DMS53 treated with DMSO at 0.1 percent for 48 hours (cell line): Measurements from ENCODE around the gene TMPRSS11A.

ENCODE experiments used
- DNase-seq: peaks from one replicate; lab custom pipeline; 2025; ENCODE audit not compliant: unreplicated experiment; lab: John Stamatoyannopoulos, UW

Gene TMPRSS11A

GRCh38 chr4:67915400-67915966, 47.8 kb downstream of the TMPRSS11A start:
- DNase-seq: no peak

GRCh38 chr4:67912080-67912479, 51.2 kb downstream of the TMPRSS11A start:
- DNase-seq: no peak

- DNase-seq: no peak
These were observed 51.7 kb downstream of the TMPRSS11A start for GRCh38 chr4:67911638-67912037.

GRCh38 chr4:67911141-67911540, 52.2 kb downstream of the TMPRSS11A start:
- no peak for DNase-seq

GRCh38 chr4:67910585-67910905, 52.7 kb downstream of the TMPRSS11A start:
- no peak for DNase-seq

- DNase-seq: no peak
These were observed 53.2 kb downstream of the TMPRSS11A start for GRCh38 chr4:67909905-67910584.

- no peak for DNase-seq
These were observed 55.6 kb downstream of the TMPRSS11A start for GRCh38 chr4:67907650-67908049.

GRCh38 chr4:67899096-67899495, 64.2 kb downstream of the TMPRSS11A start:
- DNase-seq: no peak

- DNase-seq: no peak
These were observed 65.6 kb downstream of the TMPRSS11A start for GRCh38 chr4:67897686-67898085.

GRCh38 chr4:67896421-67897065, 66.8 kb downstream of the TMPRSS11A start:
- no peak for DNase-seq

GRCh38 chr4:67894659-67895058, 68.6 kb downstream of the TMPRSS11A start:
- DNase-seq: no peak

GRCh38 chr4:67892905-67893304, 70.4 kb downstream of the TMPRSS11A start:
- DNase-seq: no peak

GRCh38 chr4:67892253-67892652, 71.0 kb downstream of the TMPRSS11A start:
- DNase-seq: no peak

- DNase-seq: no peak
These were observed 71.6 kb downstream of the TMPRSS11A start for GRCh38 chr4:67891645-67892044.

GRCh38 chr4:67886281-67886680, 77.0 kb downstream of the TMPRSS11A start:
- no peak for DNase-seq

GRCh38 chr4:67885762-67886161, 77.5 kb downstream of the TMPRSS11A start:
- DNase-seq: no peak

GRCh38 chr4:67884701-67885100, 78.6 kb downstream of the TMPRSS11A start:
- no peak for DNase-seq

- DNase-seq: no peak
These were observed 79.4 kb downstream of the TMPRSS11A start, which contains the start of gene TMPRSS11D for GRCh38 chr4:67883902-67884301. TMPRSS11D (minus strand) TSS chr4:67884002; CDS start chr4:67883933, 69 bp downstream.

- no peak for DNase-seq
These were observed 79.8 kb downstream of the TMPRSS11A start for GRCh38 chr4:67883458-67883857.

GRCh38 chr4:67880866-67881610, 82.3 kb downstream of the TMPRSS11A start:
- DNase-seq: no peak

- DNase-seq: no peak
These were observed 83.8 kb downstream of the TMPRSS11A start for GRCh38 chr4:67879486-67879885.

- no peak for DNase-seq
These were observed 86.2 kb downstream of the TMPRSS11A start for GRCh38 chr4:67877086-67877485.
